ENCODE data around the gene NTNG1. TPM values are rescaled to one million over a fixed set of nuclear protein-coding genes. Genes with fewer than 3 reads are reported as not detected.

The NTNG1 gene
- total RNA-seq, 1 donor from 2014 or later: 0.38 TPM

- ATAC-seq (no peak), DNase-seq (ENCODE audit: missing footprints) (no peak)
- intact Hi-C loops (cut with DNase I): no loop called here
Measured at GRCh38 chr1:107460035-107460434, 319.2 kb downstream of the NTNG1 start.

- intact Hi-C loops (cut with DNase I): no loop called here
- DNase-seq (ENCODE audit: missing footprints) (no peak), ATAC-seq (no peak)
Measured at GRCh38 chr1:107464827-107465226, 324.0 kb downstream of the NTNG1 start.

GRCh38 chr1:107467286-107467685, 326.4 kb downstream of the NTNG1 start:
- no peak for DNase-seq (ENCODE audit: missing footprints)
- intact Hi-C loops (cut with DNase I): no loop called here
- ATAC-seq: no peak

- no peak for DNase-seq (ENCODE audit: missing footprints)
- no peak for ATAC-seq
- intact Hi-C loops (cut with DNase I): no loop called here
Measured at GRCh38 chr1:107467811-107468210, 327.0 kb downstream of the NTNG1 start.

- intact Hi-C loops (cut with DNase I): no loop called here
- ATAC-seq (no peak), DNase-seq (ENCODE audit: missing footprints) (no peak)
Measured at GRCh38 chr1:107473065-107473464, 332.2 kb downstream of the NTNG1 start.

- DNase-seq (ENCODE audit: missing footprints) (no peak), ATAC-seq (no peak)
- intact Hi-C loops (cut with DNase I): no loop called here
Measured at GRCh38 chr1:107474877-107475612, 334.2 kb downstream of the NTNG1 start.

GRCh38 chr1:107477233-107477632, 336.4 kb downstream of the NTNG1 start:
- ATAC-seq: no peak
- intact Hi-C loops (cut with DNase I): no loop called here

GRCh38 chr1:107479865-107480350, 339.1 kb downstream of the NTNG1 start:
- DNase-seq (ENCODE audit: missing footprints) (no peak), ATAC-seq (no peak)
- intact Hi-C loops (cut with DNase I): no loop called here

More at GRCh38 chr1:107477233-107477632, 336.4 kb downstream of the NTNG1 start:
- DNase-seq (ENCODE audit: missing footprints): no peak

GRCh38 chr1:107480548-107481415, 339.9 kb downstream of the NTNG1 start:
- ATAC-seq (no peak), DNase-seq (ENCODE audit: missing footprints) (no peak)
- intact Hi-C loops (cut with DNase I): no loop called here

GRCh38 chr1:107481756-107482384, 341.0 kb downstream of the NTNG1 start:
- DNase-seq (ENCODE audit: missing footprints) (no peak), ATAC-seq (no peak)
- intact Hi-C loops (cut with DNase I): no loop called here

GRCh38 chr1:107483949-107484348, 343.1 kb downstream of the NTNG1 start:
- intact Hi-C loops (cut with DNase I): no loop called here
- no peak for ATAC-seq

GRCh38 chr1:107486349-107486748, 345.5 kb downstream of the NTNG1 start:
- DNase-seq (ENCODE audit: missing footprints): no peak
- intact Hi-C loops (cut with DNase I): no loop called here
- ATAC-seq: no peak

More at GRCh38 chr1:107483949-107484348, 343.1 kb downstream of the NTNG1 start:
- DNase-seq (ENCODE audit: missing footprints): no peak

- ATAC-seq (no peak), DNase-seq (ENCODE audit: missing footprints) (no peak)
- intact Hi-C loops (cut with DNase I): no loop called here
Measured at GRCh38 chr1:107487506-107487905, 346.7 kb downstream of the NTNG1 start.

- ATAC-seq: no peak
- DNase-seq (ENCODE audit: missing footprints): no peak
- intact Hi-C loops (cut with DNase I): no loop called here
Measured at GRCh38 chr1:107491582-107491981, 350.7 kb downstream of the NTNG1 start.

- ATAC-seq (no peak), DNase-seq (ENCODE audit: missing footprints) (no peak)
- intact Hi-C loops (cut with DNase I): no loop called here
Measured at GRCh38 chr1:107493111-107493716, 352.4 kb downstream of the NTNG1 start.

- intact Hi-C loops (cut with DNase I): no loop called here
- DNase-seq (ENCODE audit: missing footprints) (no peak), ATAC-seq (no peak)
Measured at GRCh38 chr1:107494061-107494460, 353.2 kb downstream of the NTNG1 start.

- DNase-seq (ENCODE audit: missing footprints) (no peak), ATAC-seq (no peak)
- intact Hi-C loops (cut with DNase I): no loop called here
Measured at GRCh38 chr1:107496002-107496401, 355.2 kb downstream of the NTNG1 start.

- intact Hi-C loops (cut with DNase I): no loop called here
- ATAC-seq (no peak), DNase-seq (ENCODE audit: missing footprints) (no peak)
Measured at GRCh38 chr1:107499139-107499744, 358.4 kb downstream of the NTNG1 start.

Data from Right ventricle myocardium inferior (tissue), 1 donor.